D341Med (cell line): ENCODE measurements around the gene KIF5A.

Source experiments
- DNase-seq: peaks from one replicate; pipeline ENCODE4 v3.0.0; 2012; ENCODE audit warnings: low spot score

Gene KIF5A

DNA sequence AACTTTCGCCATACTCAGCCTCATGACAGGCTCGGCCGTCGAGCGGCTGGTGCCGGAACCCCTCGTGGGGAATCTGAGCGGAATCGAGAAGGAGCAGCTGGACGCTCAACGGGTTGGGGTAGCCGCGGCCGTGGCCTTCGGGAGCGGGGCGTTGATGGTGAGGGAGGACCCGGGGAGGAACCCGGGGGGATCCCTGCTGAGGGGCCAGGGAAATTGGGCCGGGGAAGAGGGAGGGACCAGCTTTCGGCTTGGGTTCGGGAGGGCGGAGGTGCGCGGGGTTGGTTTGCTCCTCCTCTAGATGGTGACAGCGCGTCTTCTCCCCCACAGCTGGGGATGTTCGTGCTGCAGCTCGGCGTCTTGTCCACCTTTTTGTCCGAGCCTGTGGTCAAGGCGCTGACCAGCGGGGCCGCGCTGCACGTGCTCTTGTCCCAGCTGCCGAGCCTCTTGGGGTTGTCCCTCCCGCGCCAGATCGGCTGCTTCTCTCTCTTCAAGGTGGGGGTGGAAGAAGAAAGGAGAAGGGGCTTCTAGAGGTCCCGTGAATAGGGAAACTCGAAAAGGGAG lies 71.2 kb downstream of the KIF5A start:
- DNase-seq: peak; percentile 48

DNA sequence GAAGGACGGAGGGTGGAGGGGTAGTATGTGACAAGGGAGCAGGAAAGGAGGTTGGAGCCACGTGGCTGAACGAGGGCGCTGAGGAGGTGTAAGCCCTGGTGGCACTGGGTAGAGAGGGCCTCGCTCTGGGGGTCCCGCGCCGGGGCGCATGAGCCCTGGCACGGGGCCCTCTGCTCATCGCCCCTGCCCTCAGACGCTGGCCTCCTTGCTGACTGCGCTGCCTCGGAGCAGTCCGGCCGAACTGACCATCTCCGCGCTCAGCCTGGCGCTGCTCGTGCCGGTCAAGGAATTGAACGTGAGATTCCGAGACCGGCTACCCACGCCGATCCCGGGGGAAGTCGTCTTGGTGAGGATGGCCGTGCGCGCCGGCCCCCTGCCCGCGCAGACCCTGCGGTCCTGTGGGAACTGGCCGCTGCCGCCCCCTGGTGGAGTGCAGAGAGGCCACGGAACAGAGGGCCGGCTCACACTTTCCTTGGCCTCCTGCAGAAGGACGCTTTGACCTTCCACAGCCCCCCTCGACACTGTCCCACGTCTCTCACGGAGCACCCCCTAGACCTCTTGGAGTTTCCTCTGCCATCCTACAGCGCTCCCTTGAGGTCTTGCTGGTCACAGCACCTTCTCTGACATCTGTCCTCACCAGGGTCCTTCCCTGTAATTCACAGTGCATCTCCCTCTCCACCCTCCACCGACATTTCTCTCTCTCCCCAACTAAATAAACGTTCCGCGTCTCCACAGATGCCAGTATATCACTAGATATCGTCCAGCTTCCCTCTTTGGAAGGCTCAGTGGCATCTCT lies 71.9 kb downstream of the KIF5A start:
- DNase-seq: peak; percentile 92

DNA sequence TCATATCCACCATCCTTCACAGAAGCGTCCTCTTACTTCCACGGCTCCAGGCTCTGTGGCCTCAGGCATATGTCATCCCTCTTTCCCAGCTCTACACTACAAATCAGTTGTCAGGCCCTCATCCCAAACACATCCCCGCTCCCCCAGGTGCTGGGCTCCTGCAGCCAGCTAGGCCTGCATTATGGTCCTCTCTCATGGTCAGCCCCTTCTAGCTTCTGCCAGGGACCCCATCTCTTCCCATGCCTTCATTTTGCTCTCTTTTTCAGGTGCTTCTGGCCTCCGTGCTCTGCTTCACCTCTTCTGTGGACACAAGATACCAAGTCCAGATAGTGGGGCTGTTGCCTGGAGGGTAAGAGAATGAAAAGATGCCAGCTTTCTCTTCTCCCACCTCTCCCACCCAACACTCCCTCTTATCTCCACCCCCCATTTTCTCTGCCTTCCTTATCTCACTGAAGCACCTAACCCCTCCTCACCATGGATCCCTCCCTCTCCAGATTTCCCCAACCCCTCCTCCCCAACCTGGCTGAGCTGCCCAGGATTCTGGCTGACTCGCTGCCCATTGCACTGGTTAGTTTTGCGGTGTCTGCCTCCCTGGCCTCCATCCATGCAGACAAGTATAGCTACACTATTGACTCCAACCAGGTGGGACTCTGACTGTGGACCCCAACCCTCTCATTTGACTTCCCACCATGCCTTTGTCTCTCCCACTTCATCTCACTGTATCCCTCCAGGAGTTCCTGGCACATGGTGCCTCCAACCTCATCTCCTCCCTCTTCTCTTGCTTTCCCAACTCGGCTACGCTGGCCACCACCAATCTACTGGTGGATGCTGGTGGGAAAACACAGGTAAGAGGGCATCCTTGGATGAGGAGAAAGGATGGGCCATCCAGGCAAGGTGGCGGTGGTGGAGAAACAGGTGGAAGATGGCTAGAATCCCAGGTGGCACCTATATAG lies 72.7 kb downstream of the KIF5A start:
- DNase-seq: peak; percentile 33

DNA sequence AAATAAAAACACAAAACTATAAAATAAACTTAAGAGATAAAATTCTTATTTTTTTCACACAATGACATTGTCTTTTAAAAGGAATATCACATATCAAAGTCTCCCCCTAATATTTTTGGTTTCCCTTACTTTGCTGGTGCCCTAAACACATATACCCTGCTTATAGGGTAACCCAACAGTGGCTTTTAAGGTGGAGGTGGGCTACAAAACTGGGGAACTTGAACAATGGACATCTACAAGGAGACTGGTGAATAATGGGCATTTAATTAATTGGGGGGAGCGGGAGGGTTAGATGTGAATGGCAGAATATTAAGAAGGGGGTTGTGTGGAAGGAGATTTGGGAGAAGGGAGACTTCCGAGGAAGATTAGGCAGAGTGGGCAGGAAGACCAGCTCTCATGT lies 73.5 kb downstream of the KIF5A start:
- DNase-seq: peak; percentile 6

DNA sequence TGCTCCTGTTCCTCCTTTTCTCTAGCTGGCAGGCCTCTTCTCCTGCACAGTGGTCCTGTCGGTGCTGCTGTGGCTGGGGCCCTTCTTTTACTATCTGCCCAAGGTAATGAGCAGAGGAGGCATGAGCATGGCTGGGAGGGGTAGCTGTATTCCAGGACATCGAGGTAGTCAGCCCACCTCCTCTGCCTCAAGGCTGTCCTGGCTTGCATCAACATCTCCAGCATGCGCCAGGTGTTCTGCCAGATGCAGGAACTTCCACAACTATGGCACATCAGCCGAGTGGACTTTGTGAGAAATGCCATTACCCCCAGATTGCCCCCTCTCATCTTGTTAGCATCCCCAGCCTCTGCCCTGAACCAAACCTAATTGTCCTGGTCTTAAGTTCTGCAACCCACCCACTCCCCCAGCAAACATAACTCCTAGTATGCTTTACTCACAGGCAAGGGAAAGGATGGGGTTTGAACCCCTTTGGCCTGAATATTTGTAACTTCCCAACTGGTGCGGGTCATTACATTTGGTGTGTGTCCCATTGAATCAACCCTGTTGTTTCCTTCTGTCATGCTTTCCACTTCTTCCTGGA lies 74.1 kb downstream of the KIF5A start:
- DNase-seq: no peak

DNA sequence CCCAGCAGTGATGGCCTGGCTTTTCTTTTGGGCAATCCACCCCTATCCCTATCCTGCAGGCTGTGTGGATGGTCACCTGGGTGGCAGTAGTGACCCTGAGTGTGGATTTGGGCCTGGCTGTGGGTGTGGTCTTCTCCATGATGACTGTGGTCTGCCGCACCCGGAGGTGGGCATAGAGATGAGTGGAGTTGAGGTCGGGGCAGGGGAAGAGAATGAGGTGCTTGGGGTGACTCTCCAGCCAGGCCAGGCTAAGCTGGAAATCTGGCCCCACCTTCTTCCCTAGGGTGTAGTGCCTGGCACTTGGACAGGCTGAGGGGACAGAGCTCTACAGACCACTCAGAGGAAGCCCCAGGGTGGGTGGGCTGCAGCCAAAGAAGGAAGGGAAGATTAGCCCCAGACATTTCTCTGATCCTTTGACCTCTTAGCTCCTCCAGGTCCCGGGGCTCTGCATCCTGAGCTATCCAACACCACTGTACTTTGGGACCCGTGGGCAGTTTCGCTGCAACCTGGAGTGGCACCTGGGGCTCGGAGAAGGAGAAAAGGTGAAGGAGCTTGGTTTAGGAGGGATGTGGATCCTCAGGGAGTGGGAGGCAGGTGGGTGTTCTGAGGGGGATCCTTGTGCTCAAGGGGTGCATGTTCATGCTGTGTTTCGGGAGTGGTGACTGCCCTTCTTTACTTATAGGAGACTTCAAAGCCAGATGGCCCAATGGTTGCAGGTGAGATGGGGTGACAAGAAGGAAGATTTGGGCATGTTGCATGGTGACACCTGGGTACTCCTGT lies 74.8 kb downstream of the KIF5A start:
- no peak for DNase-seq

DNA sequence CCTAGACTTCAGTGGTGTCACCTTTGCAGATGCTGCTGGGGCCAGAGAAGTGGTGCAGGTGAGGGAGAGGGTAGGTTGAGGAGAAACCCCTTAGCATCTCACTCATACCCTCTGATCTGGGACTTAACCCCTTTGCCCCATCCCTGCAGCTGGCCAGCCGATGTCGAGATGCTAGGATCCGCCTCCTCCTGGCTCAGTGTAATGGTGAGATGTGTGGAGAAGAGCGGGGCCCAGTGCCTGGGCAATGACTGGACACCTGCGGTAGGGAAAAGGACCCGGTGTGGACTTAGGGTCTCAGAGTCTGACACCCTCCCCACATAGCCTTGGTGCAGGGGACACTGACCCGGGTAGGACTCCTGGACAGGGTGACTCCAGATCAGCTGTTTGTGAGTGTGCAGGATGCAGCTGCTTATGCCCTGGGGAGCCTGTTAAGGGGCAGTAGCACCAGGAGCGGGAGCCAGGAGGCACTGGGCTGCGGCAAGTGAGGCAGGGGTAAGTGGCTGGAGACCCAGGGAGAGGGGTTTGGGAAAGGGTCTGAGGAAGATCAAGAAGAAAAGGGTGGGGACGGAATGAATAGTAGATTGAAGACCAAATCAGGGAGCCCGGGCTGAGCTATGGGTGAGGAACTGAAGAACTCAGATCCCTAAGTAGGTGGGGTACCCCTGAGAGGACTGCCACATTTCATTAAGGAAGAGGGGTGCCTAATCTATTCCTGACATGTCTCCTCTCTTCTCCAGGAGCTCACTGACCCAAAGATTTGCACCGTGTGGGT lies 75.6 kb downstream of the KIF5A start:
- DNase-seq: no peak

DNA sequence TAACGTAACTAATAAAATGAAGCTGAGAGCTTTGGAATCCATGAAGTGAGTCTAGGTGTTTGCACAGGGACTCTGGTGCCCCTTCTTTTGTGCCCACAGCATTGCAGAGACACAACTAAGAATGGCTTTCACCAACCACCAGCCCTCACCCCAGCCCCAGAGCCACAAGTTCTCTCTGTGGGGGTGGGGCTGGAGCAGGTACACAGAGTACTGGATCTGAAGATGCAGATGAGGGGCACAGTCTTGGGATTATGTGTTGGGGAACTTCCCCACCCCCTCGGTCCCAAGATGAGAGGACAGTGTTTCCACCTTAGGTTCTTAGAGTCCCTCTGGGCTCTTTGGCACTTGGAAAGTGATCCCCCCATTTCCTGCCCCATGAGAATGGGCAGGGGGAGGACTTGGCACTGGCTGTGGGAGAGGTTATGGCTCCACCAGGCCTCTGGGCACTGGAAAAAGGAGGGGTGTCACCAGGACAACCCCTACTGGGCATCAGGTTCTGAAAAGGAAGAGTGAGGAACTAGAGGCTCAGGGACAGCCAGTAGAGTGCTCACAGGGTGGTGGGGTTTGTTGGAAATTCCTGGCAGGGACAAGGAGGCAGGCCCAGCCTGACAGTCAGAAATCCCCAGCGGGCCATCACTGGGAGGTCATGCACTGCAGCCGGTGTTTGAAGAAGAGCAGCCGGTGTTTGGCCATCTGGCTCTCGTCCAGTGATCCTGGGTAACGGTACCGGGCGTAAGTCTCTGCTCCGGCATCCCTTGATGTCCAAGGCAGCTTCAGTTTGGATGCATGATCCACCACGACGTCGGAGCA lies 76.5 kb downstream of the KIF5A start:
- no peak for DNase-seq

DNA sequence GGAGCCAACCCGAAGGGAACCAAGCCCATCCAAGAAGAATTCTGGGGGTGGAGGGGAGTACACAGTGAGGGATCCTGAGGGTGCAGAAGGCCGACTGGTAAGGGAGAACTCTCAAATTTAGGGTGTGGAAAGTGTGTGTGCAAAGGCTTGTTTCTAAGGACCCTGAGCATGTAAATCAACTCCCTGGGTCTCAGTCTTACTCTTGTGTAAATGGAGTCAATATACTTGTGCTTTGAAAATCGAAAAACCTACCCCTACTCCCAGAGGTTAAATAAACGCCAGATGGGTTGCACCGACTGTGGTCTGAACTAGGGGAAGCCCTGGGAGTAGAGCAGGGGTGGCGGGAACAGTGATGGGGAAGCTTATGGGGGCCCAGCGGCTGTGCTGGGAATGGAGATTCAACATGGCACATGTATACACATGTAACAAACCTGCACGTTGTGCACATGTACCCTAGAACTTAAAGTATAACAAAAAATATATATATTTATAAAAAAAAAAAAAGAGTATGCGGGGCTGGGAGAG lies 77.1 kb downstream of the KIF5A start:
- DNase-seq: no peak

DNA sequence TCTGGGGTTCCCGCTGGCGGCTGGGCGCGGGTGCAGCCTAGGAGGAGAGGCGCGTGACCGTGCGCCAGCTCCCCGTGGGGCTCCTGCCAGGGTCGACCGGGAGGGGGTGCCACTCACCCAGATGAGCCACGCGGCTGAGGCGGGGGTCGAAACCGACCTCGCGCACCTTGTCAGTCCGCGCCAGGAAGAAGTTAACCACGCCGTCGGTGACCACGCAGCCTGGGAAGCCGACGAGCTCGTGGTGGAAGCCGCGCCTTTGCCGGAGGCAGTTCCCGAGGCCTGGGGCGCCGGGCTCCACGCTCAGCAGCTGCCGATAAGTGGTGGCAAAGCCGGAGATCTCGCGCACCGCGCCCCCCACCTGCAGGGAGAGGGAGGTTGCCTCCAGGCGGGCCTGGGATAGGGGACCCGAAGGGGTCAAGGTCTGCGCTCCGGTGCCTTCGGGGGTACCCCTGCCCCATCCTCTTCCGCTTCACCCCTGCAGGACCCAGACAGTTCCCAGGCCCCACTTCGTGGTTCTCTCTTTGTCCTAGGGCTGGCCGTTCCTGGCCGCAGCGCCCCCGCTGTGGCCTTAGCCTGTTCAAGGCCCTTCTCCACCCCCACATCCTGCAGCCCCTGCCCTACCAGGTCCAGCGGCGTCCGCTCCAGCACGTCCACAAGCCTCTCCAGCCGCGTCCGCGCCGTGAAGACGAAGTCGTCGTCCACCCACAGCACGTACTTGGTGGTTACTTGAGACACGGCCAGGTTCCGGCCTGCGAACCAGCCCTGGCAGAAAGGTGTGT lies 77.8 kb downstream of the KIF5A start:
- peak; percentile 17 for DNase-seq

DNA sequence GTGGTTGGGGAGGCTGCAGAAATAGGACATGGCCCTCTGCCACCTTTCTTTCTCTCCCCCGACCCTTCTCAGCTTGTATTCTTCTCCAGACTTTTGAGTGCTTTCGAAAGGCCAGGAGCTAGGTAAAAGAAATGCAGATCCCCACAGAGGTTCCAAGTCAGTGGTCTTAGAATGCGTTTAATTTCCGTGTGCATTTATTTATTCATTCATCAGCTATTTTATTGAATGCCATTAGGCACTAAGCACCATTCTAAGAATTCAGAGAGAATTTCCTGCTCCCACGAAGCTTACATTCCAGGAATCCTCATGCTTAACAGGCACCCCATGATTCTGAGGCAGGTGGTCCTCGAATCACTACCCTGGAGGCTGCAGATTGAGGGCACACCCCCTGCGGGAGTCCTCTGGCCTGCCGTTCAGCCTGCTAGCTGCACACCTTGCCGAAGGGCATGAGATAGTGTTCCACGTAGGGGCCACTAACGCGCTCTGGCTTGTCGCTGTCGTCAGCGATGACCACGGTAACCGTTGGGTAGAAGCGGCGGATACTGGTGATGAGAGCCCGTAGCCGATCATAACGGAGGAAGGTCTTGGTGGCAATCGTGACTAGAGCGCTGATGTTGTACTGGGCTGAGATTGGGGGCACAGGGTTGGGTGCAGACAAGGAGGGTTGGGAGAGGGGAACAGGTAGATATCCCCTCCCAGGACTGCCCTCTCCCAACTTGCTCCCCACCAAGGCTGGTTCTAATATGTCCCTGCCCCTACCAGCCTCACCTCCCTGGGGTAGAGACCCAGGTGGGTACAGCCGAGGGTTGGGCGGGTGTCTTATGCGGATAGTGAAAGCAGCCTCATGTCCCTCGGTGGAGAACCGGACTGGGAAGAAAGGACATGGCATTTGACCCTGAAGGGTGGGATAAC lies 78.7 kb downstream of the KIF5A start:
- peak; percentile 9 for DNase-seq

DNA sequence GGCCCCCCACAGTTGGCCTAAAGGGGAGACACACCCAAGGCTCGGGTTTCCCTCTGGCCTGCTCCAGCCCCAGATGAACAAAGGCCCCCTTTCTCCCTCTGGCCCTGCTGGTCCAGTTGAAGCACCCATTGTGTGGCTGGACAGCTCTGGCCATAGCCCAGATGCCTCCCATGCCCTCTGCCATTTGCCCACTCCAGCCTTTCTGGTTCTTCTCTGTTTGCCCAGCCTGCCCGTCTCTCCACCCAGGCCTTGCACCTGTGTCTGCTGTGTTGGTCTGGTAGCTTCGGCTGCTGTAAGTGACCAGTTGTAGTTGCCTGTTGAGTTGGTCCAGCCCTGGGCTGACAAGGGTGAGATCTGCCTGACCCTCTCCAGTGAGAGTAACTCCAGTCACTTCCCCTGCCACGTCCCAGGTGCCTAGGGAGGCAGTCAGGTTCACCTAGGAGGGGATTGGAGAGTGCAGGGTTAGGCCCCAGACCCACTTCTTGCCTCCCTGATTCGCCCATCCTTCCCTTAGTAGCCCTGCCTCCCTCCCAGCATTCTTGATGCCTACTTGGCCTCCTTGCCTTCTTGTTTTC lies 80.1 kb downstream of the KIF5A start:
- peak; percentile 14 for DNase-seq

DNA sequence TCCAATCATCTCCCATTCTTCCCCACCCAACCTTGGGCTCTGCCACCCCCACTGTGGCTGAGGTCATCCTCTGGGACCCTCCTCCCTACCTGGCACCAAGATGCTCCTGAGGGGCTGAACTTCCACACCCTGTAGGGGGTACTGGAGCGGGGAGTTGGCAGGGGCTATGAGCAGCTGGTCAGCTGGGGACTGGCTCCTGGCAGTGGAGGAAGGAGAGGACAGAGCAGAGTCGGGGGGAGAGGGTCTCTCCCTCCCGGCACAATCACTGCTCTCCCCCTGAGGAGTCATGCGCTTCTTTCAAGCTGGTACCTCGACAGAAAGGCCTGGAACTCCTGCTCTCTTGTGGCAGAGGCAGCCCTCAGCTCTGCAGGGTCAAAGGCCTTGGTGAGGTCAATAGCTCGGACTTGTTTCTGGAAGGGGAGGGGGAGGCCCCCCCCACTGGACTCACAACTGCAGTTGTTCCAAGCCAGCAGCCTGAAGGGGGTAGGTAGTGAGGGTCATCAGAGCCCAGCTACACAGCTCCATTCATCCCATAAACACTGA lies 81.1 kb downstream of the KIF5A start:
- peak; percentile 15 for DNase-seq

DNA sequence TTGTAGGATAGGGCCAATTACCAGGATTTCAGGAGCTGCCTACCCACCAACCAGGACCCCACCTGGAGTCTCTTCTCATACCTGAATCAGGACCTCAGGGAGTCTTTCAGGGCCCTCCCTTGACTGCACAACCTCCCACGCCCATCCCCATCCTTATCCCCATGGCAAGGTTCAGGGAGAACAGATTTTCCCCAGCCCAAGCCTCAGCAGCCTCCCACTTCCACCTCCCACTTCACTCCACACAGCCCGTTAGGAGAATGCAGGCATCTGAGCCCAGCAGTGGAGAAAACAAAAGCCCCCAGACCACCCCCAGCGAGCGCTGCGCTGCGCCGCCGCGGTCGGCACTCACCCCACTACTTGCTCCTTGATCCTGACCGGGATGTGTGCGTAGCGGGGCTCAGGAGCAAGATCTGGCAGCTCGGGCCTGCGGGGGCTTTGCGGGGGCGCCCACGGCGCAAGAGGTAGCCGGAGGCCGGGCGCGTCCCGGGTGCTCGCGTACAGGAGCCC lies 81.8 kb downstream of the KIF5A start:
- DNase-seq: peak; percentile 53

DNA sequence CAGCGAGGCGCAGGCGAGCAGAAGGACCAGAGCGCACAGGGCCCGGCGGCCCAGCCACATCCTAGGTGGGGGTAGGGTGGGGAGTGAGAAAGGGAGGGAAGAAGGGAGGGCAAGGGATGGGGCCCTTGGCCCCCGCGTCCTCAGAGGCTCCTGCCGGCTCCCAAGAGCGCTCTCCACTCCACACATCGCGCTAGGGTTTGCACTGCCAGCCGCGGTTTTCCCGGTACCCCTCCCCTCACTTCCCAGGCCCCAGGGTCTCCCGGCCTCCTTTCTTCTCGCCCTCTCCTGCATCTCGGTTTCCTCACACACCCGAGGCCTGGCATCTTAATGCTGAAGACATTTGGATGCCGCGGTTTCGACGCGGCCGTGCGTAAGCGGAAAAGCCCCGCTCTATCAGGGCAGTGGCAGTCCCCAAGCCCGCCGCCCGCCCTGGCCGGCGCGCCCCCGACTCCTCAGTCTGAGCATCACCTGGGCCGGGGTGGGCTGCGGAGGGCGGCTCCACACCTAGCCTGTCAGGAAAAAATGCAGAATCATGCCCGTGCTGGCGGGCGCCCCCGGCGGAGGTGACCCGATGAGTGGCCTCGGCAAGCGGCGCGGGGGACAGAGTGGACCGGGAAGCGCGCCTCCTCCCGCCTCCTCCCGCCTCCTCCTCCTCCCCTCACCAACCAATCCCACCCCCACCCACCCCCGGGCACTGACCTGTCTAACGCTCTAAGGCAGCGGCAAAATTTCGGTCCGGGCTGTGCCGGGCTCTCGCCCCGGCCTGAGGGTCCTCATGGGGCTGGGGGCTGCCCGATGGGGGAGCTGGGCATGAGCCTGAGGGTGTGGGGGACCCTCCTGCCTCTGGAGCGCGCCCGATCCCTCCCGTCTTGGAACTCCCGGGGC lies 82.5 kb downstream of the KIF5A start:
- peak; percentile 66 for DNase-seq
